ENCODE results near the gene AP3S2.

- TF ChIP-seq POLR2A (IDR thresholded peaks at IDR 0.05) (no peak), POLR2AphosphoS5 (IDR thresholded peaks at IDR 0.05; ENCODE audit: insufficient read depth in 1 of 2, low read depth in 1 of 2) (no peak), CTCF (IDR thresholded peaks at IDR 0.05) (no peak)
These were observed 87.6 kb downstream of the AP3S2 start for GRCh38 chr15:89806210-89806558.

Measured in vagina (tissue), 2 donors.